GM12872 (cell line): ENCODE measurements around the gene ZNF117.

ENCODE experiments used
- TF ChIP-seq, protein P1 (sequence below): IDR thresholded peaks from 3 replicates; pipeline ENCODE4 v1.5.1; 2011; ENCODE audit warnings: low read depth, mild to moderate bottlenecking, low read length, moderate library complexity; ENCODE audit not compliant: insufficient read depth

The ZNF117 gene

DNA sequence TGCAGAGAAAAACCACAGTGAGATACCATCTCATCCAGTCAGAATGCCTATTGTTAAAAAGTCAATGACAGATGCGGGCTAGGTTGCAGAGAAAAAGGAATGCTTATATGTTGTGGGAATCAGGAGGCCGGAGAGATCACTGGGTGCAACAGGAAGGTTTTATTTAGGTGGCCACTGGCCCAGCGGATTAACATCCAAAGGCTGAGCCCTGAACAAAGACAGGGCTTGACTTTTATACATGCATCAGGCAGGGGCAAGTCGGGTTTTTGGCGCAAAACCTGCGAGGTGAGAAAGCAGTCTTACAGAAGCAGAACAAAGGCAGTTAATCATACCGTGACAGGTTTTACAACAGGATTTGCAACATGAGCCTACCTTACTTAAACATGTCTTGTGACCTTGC, 620 bp downstream of the ZNF117 start:
- TF ChIP-seq, protein P1, sequence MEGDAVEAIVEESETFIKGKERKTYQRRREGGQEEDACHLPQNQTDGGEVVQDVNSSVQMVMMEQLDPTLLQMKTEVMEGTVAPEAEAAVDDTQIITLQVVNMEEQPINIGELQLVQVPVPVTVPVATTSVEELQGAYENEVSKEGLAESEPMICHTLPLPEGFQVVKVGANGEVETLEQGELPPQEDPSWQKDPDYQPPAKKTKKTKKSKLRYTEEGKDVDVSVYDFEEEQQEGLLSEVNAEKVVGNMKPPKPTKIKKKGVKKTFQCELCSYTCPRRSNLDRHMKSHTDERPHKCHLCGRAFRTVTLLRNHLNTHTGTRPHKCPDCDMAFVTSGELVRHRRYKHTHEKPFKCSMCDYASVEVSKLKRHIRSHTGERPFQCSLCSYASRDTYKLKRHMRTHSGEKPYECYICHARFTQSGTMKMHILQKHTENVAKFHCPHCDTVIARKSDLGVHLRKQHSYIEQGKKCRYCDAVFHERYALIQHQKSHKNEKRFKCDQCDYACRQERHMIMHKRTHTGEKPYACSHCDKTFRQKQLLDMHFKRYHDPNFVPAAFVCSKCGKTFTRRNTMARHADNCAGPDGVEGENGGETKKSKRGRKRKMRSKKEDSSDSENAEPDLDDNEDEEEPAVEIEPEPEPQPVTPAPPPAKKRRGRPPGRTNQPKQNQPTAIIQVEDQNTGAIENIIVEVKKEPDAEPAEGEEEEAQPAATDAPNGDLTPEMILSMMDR = no peak

DNA sequence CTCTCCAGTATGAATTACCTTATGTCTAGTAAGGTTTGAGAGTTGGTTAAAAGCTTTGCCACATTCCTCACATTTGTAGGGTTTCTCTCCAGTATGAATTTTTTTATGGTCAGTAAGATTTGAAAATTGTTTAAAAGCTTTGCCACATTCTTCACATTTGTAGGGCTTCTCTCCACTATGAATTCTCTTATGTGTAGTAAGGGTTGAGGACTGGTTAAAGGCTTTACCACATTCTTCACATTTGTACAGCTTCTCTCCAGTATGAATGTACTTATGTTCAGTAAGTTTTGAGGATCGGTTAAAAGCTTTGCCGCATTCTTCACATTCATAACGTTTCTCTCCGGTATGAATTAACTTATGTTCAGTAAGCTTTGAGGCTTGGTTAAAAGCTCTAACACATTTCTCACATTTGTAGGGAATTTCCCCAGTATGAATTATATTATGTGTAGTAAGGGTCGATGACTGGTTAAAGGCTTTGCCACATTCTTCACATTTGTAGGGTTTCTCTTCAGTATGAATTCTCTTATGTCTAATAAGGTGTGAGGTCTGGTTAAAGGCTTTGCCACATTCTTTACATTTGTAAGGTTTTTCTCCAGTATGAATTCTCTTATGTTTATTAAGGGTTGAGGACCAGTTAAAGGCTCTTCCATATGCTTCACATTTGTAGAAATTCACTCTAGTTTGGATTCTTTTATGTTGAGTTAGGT, 12.2 kb downstream of the ZNF117 start:
- TF ChIP-seq, protein P1 = no peak

DNA sequence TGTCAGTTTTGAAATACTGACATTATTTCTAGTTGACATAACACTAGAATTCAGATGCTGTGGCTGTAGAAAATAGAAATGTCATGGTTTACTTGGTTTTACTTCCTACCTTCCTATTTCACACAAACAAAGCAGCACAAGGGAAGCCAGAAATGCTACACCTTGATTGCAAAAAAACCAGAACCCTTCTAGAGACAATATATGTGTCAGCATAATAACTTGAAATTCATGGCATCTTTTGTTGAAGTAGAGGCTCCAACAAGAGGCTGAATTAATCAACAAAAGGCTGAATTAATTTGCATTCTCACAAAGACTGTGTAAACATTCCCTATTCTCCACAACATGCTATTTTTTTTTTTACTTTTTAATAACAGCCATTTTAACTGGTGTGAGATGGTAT, 25.2 kb downstream of the ZNF117 start:
- TF ChIP-seq, protein P1 = no peak

DNA sequence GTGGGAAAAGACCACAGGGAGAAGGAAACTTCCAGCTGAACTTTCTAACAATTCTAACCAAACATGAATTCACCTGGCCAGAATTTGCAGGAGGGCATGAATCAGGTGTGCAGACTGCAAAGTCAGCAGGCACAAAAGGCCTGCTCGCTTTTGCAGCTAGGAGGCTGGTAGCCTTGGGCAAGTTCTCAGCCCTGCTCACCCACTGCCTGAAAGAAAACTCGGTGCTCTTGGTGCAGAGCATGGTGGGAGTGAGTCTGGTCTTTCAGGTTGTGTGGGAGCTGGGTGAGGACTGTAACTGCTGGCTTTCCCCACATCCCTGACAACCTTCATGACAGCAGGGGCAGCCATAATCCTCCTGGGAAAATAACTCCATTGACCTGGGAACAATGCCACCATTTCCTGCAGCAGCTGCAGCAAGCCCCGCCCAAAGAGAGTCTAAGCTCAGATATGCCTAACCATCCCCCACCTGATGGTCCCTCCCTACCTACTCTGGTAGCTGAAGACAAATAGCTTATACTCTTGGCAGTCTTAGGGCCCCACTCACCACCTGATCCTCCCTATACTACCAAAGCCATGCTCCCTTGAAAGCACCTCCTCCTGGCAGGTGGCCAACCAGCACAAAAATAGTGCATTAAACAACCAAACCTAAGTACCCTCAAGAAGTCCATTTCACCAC, 31.6 kb downstream of the ZNF117 start:
- TF ChIP-seq, protein P1 = no peak

DNA sequence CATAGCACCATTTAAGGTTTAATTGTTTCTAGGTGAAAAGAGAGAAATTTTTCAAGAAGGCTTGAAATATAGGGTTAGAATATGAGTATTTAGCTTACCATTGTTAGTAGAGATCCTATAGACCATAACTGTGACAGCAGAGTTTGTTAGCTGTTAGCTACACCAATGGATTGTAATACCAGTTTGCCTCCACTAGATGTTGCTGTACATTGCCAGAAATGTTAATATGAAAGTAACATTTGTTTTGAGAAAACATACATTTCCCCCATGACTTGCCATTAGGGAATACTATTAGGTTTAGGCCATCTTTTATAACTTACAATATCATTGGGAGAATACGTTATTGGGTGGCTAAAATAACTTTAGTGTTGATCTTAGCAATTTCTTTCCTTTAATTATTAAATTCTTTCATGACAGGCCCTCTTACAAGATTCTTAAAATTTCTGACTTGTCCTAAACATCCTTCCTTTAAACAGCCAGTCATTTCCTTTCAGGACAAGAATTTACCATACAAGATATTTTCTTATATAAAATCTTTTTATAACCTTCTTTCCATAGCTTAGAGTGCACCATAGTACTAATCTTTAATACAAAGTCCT, 39.5 kb downstream of the ZNF117 start:
- TF ChIP-seq, protein P1 = peak; percentile 70

DNA sequence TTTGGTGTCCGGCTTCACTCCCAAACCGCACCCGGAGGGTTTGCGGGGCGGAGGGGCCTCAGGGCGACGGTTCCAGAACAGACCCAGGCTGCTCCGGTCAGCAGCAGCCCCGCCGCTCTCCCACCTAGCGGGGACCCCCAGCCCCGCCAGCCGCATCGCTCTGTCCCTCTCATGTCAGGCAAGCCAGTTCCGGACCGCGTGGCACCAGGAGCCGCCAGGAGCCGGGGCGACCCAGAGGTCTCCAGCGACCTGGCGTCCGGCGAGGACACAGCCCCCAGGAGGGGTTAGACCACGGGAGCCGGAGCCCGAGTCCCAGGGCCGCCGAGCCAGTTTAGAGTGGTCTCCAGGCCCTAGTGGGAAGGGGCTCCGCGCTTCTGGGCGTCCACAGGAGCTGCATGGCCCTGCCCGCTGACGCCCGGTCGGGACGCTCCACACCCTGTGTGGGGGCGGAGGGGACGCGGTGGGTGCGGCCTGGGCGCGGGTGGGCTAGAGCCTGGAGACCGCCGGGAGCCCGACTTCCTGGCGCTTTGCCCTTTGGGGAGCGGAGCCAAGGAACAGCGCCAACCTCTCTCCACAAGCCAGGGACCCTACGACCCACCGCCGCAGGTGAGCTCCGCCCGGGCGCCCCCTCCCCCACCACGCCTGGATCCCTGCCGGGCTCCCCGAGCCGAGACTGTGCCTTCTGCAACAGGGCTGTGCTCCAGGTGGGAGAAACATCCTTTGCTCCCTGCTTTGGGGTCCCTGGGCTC, 43.4 kb downstream of the ZNF117 start:
- TF ChIP-seq, protein P1 = no peak

DNA sequence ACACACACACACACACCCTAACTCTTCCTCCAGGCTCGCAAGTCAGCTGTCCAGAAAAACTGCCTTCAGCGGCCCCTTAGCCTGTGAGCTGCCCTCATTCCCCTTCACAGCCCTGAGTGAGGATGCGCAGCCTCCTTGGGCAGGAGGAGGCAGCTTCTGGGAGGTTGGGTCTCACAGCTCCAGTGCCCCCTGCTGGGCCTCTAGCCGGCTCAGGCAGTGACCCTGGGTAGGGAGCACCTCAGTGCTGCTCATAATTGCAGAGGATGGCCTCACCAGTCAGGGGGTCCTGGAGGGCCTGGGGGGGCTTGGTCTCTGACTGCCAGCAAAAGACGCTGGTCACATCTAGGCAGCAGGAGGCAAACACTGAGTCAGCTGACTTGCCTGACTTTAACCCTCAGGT, 44.1 kb downstream of the ZNF117 start:
- TF ChIP-seq, protein P1 = 0 out of 3 replicates have a peak, but pooled peaks have one; percentile 5
